ENCODE data around the gene SLC1A1. TPM values are rescaled to one million over a fixed set of nuclear protein-coding genes. Genes with fewer than 3 reads are reported as not detected.

The SLC1A1 gene
- total RNA-seq, 1 experiment from 2014 or later: 8.5 TPM

DNA sequence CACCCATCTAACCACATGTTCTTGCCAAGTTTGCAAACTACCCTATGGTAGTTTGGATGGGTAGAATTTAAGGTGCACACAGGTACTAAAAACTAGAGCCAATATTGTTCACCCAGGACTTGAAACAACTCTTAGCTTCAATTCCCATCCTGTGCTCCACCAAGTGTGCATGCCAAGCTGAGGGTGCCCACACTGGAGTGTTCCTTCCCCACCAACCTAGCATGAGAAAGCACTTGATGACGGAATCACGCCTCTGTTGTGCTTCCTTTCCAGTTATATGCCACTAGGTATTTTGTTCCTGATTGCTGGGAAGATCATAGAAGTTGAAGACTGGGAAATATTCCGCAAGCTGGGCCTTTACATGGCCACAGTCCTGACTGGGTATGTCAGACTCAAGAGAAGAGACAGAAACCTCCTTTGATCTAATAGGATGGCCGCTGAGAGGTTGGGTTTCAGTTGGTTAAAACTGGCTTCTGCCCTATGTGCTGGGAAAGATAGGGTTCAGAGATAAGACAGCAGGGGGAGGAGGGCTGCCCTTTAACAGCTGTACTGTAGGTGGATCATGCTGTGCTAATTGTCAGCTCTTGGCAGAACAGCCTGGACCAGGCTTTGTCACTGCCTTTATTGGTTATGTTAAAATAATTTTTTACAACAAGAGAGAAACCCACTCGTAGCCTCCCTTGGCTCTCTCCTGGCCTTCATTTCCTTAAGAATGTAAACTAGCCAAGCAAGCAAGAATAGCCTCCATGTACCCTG is 83.5 kb downstream of the SLC1A1 start (continued):
- TF ChIP-seq, protein P1, sequence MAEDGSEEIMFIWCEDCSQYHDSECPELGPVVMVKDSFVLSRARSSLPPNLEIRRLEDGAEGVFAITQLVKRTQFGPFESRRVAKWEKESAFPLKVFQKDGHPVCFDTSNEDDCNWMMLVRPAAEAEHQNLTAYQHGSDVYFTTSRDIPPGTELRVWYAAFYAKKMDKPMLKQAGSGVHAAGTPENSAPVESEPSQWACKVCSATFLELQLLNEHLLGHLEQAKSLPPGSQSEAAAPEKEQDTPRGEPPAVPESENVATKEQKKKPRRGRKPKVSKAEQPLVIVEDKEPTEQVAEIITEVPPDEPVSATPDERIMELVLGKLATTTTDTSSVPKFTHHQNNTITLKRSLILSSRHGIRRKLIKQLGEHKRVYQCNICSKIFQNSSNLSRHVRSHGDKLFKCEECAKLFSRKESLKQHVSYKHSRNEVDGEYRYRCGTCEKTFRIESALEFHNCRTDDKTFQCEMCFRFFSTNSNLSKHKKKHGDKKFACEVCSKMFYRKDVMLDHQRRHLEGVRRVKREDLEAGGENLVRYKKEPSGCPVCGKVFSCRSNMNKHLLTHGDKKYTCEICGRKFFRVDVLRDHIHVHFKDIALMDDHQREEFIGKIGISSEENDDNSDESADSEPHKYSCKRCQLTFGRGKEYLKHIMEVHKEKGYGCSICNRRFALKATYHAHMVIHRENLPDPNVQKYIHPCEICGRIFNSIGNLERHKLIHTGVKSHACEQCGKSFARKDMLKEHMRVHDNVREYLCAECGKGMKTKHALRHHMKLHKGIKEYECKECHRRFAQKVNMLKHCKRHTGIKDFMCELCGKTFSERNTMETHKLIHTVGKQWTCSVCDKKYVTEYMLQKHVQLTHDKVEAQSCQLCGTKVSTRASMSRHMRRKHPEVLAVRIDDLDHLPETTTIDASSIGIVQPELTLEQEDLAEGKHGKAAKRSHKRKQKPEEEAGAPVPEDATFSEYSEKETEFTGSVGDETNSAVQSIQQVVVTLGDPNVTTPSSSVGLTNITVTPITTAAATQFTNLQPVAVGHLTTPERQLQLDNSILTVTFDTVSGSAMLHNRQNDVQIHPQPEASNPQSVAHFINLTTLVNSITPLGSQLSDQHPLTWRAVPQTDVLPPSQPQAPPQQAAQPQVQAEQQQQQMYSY (CRISPR knock-in tag; IDR thresholded peaks at IDR 0.05): no peak
- TF ChIP-seq MXD4 (CRISPR knock-in tag; IDR thresholded peaks at IDR 0.05; ENCODE audit: borderline replicate concordance): no peak
- no peak for TF ChIP-seq JAZF1 (CRISPR knock-in tag; IDR thresholded peaks at IDR 0.05)
- no peak for TF ChIP-seq ZNF121 (CRISPR knock-in tag; IDR thresholded peaks at IDR 0.05)
- no peak for TF ChIP-seq ESRRA (CRISPR knock-in tag; IDR thresholded peaks at IDR 0.05; ENCODE audit: borderline replicate concordance)
- TF ChIP-seq NR1H2 (CRISPR knock-in tag; IDR thresholded peaks at IDR 0.05): no peak

DNA sequence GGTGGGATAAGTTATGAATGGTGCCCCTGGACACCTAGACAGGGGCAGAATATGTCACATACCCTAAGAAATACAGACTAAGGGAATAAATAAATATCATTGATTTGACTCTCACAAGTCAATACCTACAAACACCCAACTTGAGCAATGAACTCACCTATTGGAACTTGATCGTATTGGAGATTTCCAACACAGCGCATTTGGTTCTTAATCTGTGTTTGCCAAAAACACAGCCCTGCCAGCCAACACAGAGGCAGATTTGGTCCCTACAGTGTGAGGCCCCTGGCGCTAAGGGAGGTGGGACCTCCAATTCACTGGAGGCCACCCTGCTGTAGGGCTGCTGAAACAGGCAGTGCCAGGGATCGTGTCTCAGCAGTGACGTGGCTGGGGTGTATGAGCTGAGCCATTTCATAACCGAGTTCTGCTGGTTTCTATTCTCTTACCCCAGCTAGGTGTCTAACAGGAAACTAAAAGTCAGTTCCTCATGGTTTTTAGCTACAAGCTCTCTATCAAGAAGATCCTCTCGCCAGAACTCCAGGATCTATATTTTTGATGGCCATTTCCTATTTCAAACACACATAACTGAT is 84.5 kb downstream of the SLC1A1 start:
- ChIA-PET POLR2A (no interaction called here), CTCF (interaction anchor here (2.2 kb wide), 1 partner anchor 26 kb away, joined by 7 read pairs; no protein-coding TSS in a partner anchor)
- Mint-ChIP-seq H3K27ac (no peak overlapping the region), H3K4me1 (peaks cover 9% of the 10 kb centered on the region; the same call in 1 of the 2 replicates), H3K9me3 (no peaks in the 10 kb centered on the region), H3K27me3 (ENCODE audit: low read depth) (no peaks in the 10 kb centered on the region), H3K4me3 (no peak overlapping the region), H3K36me3 (peaks cover 7% of the 10 kb centered on the region; the same call in 1 of the 2 replicates)
- DNase-seq (ENCODE audit: low spot score) (no peak), ATAC-seq (no peak)
- TF ChIP-seq, protein P2, sequence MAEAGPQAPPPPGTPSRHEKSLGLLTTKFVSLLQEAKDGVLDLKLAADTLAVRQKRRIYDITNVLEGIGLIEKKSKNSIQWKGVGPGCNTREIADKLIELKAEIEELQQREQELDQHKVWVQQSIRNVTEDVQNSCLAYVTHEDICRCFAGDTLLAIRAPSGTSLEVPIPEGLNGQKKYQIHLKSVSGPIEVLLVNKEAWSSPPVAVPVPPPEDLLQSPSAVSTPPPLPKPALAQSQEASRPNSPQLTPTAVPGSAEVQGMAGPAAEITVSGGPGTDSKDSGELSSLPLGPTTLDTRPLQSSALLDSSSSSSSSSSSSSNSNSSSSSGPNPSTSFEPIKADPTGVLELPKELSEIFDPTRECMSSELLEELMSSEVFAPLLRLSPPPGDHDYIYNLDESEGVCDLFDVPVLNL (CRISPR knock-in tag; IDR thresholded peaks at IDR 0.05; ENCODE audit: borderline replicate concordance, low read depth): no peak
- TF ChIP-seq ZNF317 (CRISPR knock-in tag; IDR thresholded peaks at IDR 0.05; ENCODE audit: borderline replicate concordance, low read depth): no peak
- TF ChIP-seq ZNF263 (CRISPR knock-in tag; IDR thresholded peaks at IDR 0.05; ENCODE audit: low read depth): no peak
- no peak for TF ChIP-seq NR1H2 (CRISPR knock-in tag; IDR thresholded peaks at IDR 0.05)
- TF ChIP-seq ZNF396 (CRISPR knock-in tag; IDR thresholded peaks at IDR 0.05; ENCODE audit: borderline replicate concordance): no peak
- no peak for TF ChIP-seq TCF7 (CRISPR knock-in tag; IDR thresholded peaks at IDR 0.05; ENCODE audit: low read depth)
- no peak for TF ChIP-seq ZNF416 (CRISPR knock-in tag; IDR thresholded peaks at IDR 0.05)
- TF ChIP-seq, protein P3, sequence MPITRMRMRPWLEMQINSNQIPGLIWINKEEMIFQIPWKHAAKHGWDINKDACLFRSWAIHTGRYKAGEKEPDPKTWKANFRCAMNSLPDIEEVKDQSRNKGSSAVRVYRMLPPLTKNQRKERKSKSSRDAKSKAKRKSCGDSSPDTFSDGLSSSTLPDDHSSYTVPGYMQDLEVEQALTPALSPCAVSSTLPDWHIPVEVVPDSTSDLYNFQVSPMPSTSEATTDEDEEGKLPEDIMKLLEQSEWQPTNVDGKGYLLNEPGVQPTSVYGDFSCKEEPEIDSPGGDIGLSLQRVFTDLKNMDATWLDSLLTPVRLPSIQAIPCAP (CRISPR knock-in tag; IDR thresholded peaks at IDR 0.05): no peak
- TF ChIP-seq, protein P4, sequence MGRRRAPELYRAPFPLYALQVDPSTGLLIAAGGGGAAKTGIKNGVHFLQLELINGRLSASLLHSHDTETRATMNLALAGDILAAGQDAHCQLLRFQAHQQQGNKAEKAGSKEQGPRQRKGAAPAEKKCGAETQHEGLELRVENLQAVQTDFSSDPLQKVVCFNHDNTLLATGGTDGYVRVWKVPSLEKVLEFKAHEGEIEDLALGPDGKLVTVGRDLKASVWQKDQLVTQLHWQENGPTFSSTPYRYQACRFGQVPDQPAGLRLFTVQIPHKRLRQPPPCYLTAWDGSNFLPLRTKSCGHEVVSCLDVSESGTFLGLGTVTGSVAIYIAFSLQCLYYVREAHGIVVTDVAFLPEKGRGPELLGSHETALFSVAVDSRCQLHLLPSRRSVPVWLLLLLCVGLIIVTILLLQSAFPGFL (CRISPR knock-in tag; IDR thresholded peaks at IDR 0.05; ENCODE audit: borderline replicate concordance): no peak
- TF ChIP-seq ZBTB21 (CRISPR knock-in tag; IDR thresholded peaks at IDR 0.05; ENCODE audit: borderline replicate concordance): no peak
- no peak for TF ChIP-seq MYBL2 (CRISPR knock-in tag; IDR thresholded peaks at IDR 0.05)
- TF ChIP-seq ZNF232 (CRISPR knock-in tag; IDR thresholded peaks at IDR 0.05): no peak
- TF ChIP-seq, protein P5, sequence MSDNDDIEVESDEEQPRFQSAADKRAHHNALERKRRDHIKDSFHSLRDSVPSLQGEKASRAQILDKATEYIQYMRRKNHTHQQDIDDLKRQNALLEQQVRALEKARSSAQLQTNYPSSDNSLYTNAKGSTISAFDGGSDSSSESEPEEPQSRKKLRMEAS (CRISPR knock-in tag; IDR thresholded peaks at IDR 0.05): no peak
- TF ChIP-seq, protein P6, sequence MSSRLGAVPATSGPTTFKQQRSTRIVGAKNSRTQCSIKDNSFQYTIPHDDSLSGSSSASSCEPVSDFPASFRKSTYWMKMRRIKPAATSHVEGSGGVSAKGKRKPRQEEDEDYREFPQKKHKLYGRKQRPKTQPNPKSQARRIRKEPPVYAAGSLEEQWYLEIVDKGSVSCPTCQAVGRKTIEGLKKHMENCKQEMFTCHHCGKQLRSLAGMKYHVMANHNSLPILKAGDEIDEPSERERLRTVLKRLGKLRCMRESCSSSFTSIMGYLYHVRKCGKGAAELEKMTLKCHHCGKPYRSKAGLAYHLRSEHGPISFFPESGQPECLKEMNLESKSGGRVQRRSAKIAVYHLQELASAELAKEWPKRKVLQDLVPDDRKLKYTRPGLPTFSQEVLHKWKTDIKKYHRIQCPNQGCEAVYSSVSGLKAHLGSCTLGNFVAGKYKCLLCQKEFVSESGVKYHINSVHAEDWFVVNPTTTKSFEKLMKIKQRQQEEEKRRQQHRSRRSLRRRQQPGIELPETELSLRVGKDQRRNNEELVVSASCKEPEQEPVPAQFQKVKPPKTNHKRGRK (CRISPR knock-in tag; IDR thresholded peaks at IDR 0.05; ENCODE audit: borderline replicate concordance): no peak
- no peak for TF ChIP-seq JUN (CRISPR knock-in tag; IDR thresholded peaks at IDR 0.05)
- no peak for TF ChIP-seq ESRRA (CRISPR knock-in tag; IDR thresholded peaks at IDR 0.05; ENCODE audit: borderline replicate concordance)
- TF ChIP-seq GABPB1 (CRISPR knock-in tag; IDR thresholded peaks at IDR 0.05): no peak
- TF ChIP-seq, protein P7, sequence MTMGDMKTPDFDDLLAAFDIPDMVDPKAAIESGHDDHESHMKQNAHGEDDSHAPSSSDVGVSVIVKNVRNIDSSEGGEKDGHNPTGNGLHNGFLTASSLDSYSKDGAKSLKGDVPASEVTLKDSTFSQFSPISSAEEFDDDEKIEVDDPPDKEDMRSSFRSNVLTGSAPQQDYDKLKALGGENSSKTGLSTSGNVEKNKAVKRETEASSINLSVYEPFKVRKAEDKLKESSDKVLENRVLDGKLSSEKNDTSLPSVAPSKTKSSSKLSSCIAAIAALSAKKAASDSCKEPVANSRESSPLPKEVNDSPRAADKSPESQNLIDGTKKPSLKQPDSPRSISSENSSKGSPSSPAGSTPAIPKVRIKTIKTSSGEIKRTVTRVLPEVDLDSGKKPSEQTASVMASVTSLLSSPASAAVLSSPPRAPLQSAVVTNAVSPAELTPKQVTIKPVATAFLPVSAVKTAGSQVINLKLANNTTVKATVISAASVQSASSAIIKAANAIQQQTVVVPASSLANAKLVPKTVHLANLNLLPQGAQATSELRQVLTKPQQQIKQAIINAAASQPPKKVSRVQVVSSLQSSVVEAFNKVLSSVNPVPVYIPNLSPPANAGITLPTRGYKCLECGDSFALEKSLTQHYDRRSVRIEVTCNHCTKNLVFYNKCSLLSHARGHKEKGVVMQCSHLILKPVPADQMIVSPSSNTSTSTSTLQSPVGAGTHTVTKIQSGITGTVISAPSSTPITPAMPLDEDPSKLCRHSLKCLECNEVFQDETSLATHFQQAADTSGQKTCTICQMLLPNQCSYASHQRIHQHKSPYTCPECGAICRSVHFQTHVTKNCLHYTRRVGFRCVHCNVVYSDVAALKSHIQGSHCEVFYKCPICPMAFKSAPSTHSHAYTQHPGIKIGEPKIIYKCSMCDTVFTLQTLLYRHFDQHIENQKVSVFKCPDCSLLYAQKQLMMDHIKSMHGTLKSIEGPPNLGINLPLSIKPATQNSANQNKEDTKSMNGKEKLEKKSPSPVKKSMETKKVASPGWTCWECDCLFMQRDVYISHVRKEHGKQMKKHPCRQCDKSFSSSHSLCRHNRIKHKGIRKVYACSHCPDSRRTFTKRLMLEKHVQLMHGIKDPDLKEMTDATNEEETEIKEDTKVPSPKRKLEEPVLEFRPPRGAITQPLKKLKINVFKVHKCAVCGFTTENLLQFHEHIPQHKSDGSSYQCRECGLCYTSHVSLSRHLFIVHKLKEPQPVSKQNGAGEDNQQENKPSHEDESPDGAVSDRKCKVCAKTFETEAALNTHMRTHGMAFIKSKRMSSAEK (CRISPR knock-in tag; IDR thresholded peaks at IDR 0.05; ENCODE audit: borderline replicate concordance): no peak
